HG03097 (cell line): ENCODE data around the gene ZPBP.
A peak's percentile ranks its signal among the peaks of the same experiment; 100 is the strongest.

Source experiments
- ATAC-seq: cut with Tn5 transposase; IDR thresholded peaks from one replicate; pipeline ENCODE4 v1.9.1; 2021; ENCODE audit not compliant: unreplicated experiment, low FRiP score

Gene ZPBP, protein sequence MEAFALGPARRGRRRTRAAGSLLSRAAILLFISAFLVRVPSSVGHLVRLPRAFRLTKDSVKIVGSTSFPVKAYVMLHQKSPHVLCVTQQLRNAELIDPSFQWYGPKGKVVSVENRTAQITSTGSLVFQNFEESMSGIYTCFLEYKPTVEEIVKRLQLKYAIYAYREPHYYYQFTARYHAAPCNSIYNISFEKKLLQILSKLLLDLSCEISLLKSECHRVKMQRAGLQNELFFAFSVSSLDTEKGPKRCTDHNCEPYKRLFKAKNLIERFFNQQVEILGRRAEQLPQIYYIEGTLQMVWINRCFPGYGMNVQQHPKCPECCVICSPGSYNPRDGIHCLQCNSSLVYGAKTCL

DNA sequence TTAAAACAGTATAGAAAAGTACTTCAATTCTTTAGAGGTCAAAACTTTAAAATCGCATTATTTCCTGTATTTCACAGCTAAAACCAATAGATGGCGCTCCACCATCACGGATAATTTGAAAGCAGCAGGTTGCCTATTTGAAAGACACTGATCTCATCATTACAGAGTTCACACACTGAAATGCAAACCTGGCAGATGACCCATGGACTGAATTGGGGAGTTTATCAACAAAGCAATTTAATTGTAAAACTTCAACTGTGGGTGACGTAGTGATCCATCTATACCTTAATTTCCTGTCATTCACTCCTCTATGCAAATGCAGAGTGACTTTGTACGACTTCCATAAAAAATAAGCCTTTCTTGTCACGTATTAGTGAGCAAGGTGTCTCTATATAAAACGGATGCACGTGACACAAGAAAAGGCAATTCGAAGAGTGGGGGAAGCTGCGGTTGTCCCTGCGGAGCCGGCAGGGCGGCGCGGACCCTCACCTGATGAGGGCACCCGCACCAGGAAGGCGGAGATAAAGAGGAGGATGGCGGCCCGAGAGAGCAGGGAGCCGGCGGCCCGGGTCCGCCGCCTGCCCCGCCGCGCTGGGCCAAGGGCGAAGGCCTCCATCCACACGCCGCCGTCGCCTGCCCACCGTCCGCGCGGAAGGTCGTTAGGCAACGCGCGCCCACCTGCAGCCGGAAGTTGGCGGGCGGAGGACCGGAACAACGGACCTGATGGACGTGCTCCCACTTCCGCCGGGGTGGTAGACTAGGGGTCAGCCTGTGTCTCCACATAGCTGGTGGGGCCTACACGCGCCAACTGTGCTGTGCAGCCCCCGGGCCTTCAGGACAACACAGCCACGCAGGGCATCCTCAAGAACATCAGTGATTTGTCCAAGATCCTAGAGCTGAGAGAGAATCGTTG, at the start of gene ZPBP:
Gene ZPBP (minus strand): TSS at position 668 of the 913 bp plus-strand sequence. CDS start 52 bp downstream, at position 616.
- peak; percentile 55 for ATAC-seq

DNA sequence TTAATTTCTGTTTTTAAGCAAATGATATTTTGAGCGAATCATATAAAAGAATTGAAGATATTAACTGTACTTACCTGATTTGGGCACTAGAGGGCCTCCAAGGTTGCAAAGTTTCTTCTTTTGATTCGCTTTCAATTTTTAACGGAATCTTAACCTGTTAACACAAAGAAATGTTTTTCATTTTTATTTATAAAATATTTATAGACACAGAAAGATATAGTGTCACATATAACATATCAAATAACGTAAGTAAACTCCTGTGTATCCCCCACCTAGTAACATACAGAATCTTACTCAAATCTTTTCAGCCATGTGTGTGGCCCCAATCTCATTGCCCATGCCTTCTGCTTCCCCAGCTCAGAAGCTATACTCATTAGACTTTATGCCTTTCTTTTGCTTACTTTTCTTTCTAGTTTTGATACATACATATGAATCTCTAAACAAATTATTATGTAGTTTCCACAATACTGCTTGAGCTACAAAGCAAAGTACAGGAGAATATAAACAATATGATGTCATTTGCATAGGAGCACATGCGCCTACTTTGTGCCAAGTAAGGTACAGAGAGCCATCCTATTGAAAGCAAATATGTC, 49.5 kb upstream of the ZPBP start:
- no peak for ATAC-seq

DNA sequence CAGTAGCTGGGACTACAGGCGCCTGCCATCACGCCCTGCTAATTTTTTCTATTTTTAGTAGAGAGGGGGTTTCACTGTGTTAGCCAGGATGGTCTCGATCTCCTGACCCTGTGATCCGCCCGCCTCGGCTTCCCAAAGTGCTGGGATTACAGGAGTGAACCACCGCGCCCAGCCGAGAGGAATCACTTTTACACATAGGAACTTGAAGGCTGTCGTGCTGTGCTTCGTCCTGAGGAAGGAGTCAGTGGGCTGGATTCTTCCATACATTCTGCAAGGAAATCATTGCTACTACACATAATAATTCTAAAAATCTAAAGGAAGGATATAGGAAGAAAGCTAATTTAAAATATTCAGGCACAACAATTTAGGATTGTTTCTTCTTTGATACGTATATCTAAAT, 48.8 kb upstream of the ZPBP start:
- ATAC-seq: no peak

DNA sequence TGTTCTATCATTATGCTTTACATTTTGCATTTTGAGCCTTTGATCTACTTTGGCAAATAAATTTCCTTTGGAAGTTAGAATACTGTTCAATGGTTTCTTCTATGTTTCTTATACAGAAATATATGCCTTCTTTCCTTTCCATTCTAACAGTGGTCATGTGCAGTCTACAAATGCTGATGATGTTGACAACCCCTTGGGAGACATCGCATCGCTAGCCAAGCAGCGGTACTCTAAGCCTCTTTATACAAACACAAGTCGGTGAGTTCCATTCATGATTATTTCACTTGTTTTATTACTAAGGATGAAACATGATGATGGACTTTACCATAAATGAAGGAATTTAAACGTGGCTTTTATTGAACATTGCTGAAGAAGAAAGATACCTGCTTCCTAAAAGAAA, 48.1 kb upstream of the ZPBP start:
- no peak for ATAC-seq

DNA sequence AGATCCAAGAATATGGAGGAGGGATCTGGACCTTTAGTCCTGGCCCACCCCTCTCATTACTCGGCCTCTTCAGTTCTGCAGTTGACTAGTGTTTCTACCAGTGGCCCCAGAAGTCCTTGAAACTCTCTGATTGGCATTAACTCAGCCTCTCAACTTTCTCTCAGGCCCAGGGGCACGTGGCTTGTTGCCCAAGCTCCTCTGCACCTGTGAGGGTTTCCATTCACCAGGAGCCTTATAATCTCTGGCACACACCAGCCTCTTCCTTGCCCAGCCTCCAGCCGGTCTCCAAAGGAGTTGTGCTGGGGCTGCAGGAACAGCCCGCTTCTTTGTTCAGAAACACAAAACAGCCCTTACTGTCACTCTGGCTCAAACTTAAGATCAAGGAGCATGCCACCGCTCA, 47.6 kb upstream of the ZPBP start:
- no peak for ATAC-seq

DNA sequence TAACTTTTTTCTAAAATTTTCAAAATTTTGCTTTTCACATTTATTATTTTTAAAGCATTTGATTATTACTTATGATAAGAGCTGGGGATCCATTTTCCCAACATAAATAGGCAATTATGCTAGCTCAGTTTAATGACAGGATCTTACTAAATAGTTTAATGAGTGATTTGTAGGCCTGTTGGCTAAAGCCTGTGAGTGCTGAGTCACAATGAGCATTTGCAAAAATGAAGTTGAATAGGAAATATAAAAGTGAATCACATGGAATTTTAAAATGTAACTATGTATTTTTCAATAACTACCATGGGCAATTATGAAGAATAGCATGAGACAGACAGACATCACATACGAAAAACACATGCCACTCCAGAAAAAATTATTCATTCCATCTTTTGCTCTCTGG, 45.1 kb upstream of the ZPBP start:
- no peak for ATAC-seq

DNA sequence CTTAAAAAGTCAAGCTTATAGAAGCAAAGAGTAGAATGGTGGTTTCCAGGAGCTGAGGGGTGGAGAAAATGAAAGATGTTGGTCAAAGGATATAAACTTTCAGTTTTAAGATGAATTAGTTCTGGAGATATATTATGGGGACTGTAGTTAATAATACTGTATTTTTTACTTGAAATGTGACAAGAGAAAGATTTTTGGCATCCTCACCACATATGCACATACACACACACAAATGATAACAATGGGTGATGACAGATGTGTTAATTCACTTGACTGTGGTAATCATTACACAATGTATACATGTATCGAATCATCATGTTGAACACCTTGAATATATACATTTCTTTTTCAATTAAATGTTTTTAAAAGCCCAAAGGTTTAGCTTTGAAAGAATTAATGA, 32.7 kb upstream of the ZPBP start:
- no peak for ATAC-seq

DNA sequence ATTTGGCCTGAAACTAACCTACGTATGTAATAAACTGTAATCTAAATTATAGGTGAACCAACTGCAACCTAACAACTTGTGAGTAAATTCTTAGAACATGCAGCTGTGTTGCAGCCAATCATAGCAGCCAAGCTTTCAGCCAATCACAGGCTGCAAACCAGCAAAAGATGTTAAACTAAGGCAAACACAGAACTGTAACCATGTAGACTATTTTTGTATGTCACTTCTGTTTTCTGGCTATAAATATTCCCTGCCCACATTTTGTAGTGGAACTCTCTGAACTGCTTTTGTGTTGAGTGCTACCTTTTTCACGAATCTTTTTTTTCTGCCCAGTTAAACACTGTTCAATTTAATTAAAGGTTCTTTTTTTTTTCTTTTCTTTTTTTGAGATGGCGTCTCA, 28.2 kb upstream of the ZPBP start:
- no peak for ATAC-seq

DNA sequence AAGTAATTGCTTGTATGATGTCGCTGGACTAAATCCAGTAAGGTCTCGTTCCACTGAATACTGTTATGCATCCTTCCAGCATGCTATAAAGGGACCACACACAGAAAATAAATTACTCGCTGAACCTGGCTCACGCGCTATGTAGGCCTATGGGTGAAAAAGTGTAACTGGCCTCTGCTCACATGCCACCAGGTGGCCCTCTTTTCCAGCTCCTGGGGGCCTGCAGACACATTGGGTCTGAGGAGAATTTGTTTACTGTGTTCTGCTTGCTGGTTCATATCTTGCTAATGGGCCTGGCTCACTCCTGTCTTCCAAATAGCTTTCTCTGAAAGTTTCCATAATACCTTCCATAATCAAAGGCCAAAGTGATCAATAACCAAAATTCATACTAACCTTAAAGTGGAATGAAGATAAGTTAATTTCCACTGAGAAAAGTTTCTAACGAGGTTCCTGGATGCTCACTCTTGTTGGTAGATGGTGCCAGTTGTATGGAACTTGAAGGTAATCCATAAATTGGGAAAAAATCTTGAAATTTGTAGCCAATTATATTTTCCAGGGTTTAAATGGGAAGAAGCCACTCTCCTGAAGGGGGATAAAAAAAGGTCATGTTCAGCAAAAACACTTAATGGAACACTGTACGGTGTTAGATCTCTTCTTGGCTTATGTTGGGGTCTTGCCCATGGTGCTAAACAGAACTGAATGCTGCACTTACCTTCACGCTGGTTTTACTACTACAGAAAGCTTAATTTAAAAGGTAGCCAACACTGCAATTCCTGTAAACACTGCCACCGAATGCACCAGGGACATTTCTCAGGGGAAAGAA, 27.0 kb upstream of the ZPBP start:
- peak; percentile 60 for ATAC-seq

DNA sequence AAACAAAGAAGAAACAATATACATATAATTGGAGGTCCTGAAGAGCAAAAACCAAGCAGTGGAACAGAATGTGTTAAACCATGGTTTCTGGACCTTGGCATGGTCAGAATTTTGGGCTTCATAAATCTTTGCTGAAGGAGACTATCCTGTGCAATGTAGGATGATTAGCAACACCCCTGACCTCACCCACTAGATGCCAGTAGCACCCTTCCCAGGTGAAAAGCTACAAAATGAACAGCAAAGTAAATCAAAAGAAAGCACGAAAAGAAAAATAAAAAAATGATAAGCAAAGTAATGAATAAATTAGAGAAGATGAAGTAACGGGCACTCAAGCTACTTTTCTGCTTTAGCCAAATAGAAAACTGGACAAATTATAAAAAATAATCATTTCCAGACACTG, 19.2 kb upstream of the ZPBP start:
- ATAC-seq: no peak

DNA sequence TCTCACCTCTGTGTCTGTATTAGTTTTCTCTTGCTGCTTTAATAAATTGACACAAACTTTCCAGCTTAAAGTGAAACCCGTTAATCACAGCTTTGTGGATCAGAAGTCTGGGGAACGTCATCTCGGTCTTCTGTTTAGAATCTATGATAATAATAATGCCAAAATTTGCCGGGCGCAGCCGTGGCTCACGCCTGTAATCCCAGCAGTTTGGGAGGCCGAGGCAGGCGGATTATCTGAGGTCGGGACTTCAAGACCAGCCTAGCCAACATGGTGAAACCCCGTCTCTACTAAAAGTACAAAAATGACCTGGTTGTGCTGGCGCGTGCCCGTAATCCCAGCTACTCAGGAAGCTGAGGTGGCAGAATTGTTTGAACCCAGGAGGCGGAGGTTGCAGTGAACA, 8.8 kb upstream of the ZPBP start:
- ATAC-seq: no peak

DNA sequence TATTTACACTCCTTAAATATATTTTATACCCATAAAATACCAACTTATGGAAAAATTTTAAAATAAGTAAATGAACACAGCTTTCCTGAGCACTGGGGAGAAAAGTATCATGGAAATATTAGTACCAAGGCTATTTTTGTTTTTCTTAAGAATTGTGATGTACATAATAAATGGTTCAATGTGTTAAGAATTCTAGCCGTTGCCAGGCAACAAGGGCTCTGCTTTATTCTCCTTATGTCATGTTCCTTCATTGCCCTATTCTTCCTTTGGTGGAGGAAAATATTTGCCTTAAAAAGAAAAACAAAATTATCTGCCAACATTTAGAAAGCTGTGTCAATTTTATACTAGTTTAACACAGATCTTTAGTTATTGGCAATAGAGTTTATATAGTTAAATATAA, 2.6 kb upstream of the ZPBP start:
- no peak for ATAC-seq

DNA sequence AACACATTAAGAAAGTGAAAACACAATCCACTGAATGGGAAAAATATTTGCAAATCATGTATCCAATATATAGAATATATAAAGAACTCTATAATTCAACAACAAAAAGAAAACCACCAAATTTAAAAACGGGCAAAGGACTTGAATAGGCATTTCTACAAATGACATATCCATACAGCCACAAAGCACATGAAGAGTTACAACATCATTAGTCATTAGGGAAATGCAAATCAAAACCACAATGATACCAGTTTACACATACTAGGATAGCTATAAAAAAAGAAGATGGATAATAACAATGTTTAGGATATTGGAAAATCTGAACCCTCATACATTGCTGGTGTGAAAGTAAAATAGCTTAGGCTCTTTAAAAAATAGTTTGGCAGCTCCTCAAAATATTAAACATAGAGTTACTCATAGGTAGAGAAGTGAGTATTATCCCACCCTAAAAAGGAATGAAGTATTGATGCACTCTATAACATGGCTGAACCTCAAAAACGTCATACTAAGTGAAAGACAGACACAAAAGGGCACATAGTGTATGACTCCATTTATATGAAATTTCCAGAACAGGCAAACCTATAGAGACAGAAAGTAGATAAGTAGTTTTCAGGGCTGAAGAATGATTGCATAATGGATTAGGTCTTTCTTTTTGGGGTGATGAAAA, 4.5 kb downstream of the ZPBP start:
- no peak for ATAC-seq

DNA sequence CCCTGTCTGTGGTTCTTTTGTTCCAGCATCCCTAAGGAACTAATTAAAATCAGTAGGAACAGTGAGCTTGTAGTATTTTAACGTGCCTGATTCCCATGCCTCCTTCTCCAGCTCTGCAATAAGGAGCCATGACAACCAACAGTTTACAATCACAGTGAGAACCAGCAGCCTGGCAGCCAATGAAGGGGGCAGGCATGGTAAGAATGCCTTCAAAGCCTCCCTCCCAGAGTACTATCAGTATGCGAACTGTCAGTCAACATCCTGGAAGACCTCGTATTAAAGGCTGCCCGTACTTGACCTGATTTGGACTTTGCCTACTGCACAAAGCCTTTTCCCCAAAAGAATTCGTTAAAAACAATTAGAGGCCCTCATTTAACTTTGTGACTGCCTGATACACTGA, 7.7 kb downstream of the ZPBP start:
- ATAC-seq: no peak

DNA sequence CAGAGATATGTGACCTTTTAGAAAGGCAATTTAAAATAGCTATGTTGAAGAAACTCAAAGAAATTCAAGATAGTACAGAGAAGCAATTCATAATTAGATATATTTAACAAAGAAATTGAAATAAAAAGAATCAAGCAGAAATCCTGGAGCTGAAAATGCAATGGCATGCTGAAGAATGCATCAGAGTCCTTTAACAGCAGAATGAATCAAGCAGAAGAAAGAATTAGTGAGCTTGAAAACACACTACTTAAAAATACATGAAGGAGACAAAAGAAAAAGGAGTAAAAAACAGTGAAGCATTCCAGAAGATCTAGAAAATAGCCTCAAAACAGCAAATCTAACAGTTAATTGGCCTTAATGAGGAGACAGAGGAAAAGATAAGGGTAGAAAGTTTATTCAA, 20.0 kb downstream of the ZPBP start:
- ATAC-seq: no peak

DNA sequence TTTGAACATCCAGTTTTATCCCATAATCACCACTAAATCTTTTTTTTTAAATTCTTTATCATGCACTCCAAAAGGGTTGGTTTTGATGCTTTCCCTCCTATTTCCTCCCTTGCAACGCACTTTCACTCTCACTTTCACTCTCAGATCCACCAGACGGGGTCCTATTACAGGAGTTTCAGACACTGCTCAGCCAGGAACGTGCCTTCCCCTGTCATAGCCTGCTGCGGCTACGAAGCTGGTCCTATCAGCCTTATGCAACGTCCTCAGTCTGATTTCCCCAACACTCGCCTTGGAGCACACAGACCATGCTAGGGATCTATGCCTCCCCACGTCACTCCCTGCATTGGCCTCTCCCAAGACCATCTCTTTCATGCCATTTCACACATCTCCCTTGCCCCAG, 23.4 kb downstream of the ZPBP start:
- ATAC-seq: peak; percentile 68

DNA sequence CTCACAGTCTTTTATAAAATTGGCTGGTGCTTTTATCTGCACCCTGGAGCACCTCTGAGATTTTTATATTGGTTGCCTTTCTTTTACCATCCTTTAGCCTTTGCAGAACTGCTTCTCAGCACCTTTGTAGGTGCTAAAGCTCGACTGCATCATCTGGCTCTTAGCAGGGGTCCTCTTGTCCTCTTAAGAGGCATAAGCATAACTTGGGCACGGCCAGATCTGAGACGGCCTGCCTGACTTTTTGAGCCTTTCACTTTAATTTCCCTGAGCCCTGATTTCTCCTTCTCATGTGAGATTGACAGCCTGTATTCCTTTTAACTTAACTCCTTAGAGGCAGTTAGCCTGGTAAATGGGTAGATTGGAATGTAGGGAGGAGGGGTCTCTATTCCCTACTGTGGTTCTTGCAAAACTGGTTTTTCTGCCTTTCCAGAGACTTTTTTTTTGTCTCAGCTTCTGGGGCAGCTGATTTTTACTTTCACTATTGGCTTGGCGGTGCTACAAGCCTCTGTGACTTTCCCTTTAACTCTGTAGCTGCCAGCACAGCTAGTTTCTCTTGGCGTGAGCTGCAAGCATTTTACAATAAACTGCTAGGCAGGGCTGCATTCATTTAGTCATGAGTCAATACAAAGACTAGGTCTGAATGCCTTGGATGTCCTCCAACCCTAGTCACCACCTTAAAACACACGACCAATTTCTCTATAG, 24.0 kb downstream of the ZPBP start:
- no peak for ATAC-seq

DNA sequence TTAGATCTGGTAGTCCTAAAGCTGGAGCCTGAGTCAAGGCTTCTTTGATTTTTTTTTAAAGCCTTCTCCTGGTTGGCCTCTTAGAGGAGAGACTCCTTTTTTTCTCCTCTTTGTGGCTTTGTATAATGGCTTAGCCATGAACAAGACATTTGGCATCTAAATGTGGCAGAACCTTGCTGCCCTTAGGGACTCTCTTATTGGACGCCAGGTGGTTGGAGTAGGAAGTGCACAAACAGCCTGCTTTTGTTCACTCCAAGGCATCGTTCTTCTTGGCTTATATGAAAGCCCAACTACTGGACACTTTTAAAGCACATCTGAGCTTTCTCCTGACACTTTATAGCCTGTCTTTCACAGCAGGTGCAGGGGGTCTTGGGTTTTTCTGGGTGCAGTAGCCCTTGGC, 25.0 kb downstream of the ZPBP start:
- ATAC-seq: no peak

DNA sequence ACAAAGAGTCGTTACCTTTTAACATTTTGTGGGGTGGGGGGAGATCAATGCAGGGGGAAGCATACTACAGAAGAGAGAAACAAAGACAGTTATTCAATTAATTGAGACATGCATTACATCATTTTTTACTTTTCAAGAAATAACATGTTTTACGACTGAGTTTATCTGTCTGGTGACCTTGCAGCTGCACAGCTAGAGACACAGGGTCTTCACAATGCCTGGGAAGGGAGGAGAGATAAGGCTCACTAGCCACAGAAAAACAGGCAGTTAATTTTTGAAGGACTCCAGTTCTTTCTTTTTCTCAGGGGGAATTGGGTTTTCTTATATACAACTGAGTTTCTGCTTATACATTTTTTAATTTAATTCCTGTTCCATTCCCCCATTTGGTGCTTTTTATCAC, 30.1 kb downstream of the ZPBP start:
- ATAC-seq: no peak

DNA sequence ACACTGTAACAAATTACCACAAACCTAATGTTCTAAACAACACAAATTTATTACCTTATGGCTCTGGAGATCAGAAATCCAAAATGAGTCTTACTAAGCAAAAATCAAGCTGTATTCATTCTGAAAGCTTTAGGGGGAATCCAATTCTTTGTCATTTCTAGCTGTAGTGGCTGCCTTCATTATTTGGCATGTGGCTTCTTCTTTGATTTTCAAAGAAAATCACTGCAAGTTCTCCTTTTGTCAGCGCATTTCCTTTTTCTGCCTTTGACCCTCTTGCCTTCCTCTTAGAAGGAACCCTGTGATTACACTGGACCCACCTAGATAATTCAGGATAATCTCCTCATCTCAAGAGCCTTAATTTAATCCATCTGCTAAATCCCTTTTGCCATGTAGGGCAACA, 36.9 kb downstream of the ZPBP start:
- ATAC-seq: no peak
